GM10248 (cell line): Measurements from ENCODE around the gene HECTD2.

ENCODE experiments used
- CTCF ChIA-PET: fragments of 300-600 bp; sonication (Branson Sonifier 250); formaldehyde crosslinking; extraction: SDS; loops from one replicate; lab custom pipeline; 2021; ENCODE audit warnings: antibody characterized with exemption; lab: Yijun Ruan, JAX
- POLR2A ChIA-PET: fragments of 350-650 bp; sonication (Branson Sonifier 250); formaldehyde crosslinking; extraction: SDS; loops from one replicate; lab custom pipeline; 2020; ENCODE audit warnings: antibody characterized with exemption; lab: Yijun Ruan, JAX
- DNase-seq: peaks from one replicate; pipeline ENCODE4 v3.0.0; 2012; ENCODE audit errors: extremely low spot score
- TF ChIP-seq, protein P1 (sequence below): IDR thresholded peaks from 2 replicates; pipeline ENCODE4 v1.5.1; 2012; ENCODE audit warnings: mild to moderate bottlenecking, low read depth; ENCODE audit errors: extremely low read depth, missing control alignments, control extremely low read depth

Gene HECTD2

GRCh38 chr10:91551856-91552255 lies 141.7 kb downstream of the HECTD2 start:
- ChIA-PET POLR2A (no interaction called here), CTCF (interaction anchor here (0.6 to 2.6 kb wide), 5 partner anchors 13 to 253 kb away, joined by 3 to 8 read pairs (median 3); no protein-coding TSS in a partner anchor)
- TF ChIP-seq, protein P1, sequence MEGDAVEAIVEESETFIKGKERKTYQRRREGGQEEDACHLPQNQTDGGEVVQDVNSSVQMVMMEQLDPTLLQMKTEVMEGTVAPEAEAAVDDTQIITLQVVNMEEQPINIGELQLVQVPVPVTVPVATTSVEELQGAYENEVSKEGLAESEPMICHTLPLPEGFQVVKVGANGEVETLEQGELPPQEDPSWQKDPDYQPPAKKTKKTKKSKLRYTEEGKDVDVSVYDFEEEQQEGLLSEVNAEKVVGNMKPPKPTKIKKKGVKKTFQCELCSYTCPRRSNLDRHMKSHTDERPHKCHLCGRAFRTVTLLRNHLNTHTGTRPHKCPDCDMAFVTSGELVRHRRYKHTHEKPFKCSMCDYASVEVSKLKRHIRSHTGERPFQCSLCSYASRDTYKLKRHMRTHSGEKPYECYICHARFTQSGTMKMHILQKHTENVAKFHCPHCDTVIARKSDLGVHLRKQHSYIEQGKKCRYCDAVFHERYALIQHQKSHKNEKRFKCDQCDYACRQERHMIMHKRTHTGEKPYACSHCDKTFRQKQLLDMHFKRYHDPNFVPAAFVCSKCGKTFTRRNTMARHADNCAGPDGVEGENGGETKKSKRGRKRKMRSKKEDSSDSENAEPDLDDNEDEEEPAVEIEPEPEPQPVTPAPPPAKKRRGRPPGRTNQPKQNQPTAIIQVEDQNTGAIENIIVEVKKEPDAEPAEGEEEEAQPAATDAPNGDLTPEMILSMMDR = peak; percentile 30
- DNase-seq = peak; percentile 28

DNA sequence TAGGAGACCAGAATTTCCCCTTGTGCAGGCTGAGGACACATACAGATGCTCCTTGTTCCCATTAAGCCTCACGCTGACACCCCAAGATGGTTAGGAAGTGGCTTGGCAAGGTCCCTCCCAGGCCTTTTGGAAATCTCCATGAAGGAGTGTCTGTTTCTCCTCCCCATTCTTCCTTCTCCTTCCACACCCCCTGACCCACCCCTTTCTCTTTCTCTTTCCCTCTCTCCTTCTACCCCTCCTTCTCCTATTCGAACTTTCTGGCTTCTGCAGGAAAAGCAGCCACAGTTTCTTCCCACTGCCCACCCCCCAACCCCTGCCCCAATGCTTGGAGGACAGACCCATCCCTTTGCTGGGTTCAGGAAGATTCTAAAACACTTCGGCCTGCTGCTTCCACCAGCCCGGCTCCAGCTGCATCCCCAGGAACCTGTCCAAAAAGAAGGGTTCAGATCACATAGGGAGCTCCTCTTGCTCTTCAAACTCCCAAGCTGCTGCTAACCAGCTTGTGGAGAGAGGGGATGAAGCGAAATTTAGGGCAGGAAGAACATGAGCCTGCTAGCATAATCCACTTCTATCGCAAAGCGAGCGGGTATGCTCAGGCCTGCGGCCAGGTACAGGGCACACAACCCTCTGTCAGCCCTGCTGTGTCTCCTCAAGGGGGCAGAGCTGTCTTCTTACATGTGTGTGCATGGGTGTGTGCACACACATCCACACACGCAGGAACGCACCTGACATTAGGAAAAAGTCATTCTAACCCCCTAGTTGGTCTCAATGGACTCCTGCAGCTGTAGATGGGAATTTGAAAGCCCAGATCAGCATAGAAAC lies 142.3 kb downstream of the HECTD2 start:
- ChIA-PET CTCF (interaction anchor here (0.6 to 2.6 kb wide), 6 partner anchors 12 to 254 kb away, joined by 3 to 8 read pairs (median 3); no protein-coding TSS in a partner anchor), POLR2A (no interaction called here)
- TF ChIP-seq, protein P1 = peak; percentile 15
- DNase-seq = no peak

- TF ChIP-seq, protein P1 = no peak
- ChIA-PET POLR2A (no interaction called here), CTCF (interaction anchor here (0.9 to 1.6 kb wide), 2 partner anchors 14 to 257 kb away, joined by 3 to 4 read pairs; no protein-coding TSS in a partner anchor)
- no peak for DNase-seq
Observed at GRCh38 chr10:91555455-91555854, 145.3 kb downstream of the HECTD2 start.

GRCh38 chr10:91556691-91557566 lies 146.8 kb downstream of the HECTD2 start:
- TF ChIP-seq, protein P1 = no peak
- ChIA-PET POLR2A (no interaction called here), CTCF (interaction anchor here (1.0 kb wide), 1 partner anchor 20 kb away, joined by 3 read pairs; no protein-coding TSS in a partner anchor)
- no peak for DNase-seq

DNA sequence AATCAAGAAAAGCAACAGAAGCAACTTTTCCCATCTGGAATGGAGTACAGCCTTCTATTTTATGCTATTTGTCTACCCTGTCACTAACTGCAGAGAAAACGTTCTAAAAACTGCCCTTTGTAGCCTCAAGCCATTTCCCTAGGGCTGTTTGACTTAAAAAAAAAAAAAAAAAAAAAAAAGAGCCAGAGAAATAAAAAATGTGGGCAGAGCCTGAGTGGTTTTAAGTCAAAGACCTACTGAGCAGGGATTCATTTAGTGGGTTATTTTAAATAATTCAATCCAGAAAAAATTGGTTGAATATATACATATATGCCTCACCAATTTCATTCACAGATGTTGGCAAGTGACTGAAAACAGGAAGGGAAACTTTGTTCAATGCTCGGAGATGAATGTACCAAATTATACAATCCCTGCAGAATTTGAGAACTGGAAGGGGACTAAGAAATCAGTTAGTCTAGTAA lies 147.5 kb downstream of the HECTD2 start:
- ChIA-PET CTCF (interaction anchor here (1.4 kb wide), 1 partner anchor 9 kb away, joined by 5 read pairs; no protein-coding TSS in a partner anchor), POLR2A (no interaction called here)
- no peak for DNase-seq
- TF ChIP-seq, protein P1 = no peak

DNA sequence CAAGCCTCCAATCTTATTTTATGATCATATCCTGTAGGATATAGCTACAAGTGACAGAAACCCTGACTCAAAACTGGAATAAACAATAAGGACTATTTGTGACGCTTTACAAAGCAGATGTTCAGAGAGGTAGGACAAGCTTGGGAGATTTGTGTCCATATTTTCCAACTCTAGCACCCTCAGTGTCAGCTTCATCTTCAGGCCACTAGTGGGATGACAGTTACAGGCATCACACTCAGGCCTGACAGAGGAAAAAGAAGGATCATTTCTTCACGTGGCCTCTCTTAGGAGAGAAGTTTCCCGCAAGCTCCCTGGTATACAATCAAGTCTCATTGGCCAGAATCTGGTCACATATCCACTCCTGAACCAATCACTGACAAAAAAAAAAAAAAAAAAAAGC lies 148.3 kb downstream of the HECTD2 start:
- CTCF ChIA-PET = interaction anchor here (1.4 kb wide), 1 partner anchor 8 kb away, joined by 5 read pairs; no protein-coding TSS in a partner anchor
- TF ChIP-seq, protein P1 = no peak
- POLR2A ChIA-PET = no interaction called here
- no peak for DNase-seq
